GM21360 (cell line): ENCODE results near the gene CAPZA1.
"Not testable (repeated sequence)": the region's sequence is repeated elsewhere in the genome, so short reads cannot be mapped to it uniquely, and the experiment has no call there.

Experiments used
- ATAC-seq: cut with Tn5 transposase; IDR thresholded peaks from one replicate; pipeline ENCODE4 v1.9.1; 2021; ENCODE audit warnings: mild to moderate bottlenecking, moderate library complexity; ENCODE audit not compliant: unreplicated experiment

Gene CAPZA1

DNA sequence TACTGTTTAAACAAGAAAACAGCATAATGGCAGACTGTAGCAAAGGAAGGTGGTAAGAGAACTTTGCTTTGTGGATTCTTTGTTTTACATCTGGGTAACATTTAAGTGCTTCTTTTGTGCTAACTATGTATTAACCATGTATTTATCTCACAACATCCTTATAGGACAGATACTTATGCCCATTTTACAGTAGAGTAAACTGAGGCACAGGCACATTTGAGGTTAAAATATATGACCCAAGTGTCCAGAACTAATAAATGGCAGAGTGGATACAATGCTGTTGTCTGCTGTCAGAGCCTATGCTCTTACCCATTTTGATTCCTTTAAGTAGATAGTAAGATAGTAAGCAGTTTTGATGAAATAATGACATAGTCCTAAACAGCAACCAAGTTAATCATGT is 7.3 kb downstream of the CAPZA1 start:
- no peak for ATAC-seq

DNA sequence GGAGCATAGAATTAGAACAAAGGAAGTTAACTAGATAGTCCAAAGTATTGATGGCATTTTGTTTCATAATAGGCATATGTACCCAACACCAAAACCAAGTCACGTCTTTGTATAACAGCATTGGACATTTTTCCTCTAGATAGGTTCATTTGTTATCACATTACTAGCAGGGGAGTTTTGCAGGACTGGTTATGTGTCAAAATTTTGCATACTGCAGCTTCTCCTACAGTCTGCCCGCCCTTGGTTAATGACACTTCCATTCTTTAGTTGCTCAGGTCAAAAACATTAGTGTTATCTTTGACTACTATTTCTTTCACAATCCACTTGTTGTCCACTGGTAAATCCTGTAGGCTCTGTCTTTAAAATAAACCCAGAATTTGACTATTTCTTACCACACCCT is 8.9 kb downstream of the CAPZA1 start:
- ATAC-seq = no peak

DNA sequence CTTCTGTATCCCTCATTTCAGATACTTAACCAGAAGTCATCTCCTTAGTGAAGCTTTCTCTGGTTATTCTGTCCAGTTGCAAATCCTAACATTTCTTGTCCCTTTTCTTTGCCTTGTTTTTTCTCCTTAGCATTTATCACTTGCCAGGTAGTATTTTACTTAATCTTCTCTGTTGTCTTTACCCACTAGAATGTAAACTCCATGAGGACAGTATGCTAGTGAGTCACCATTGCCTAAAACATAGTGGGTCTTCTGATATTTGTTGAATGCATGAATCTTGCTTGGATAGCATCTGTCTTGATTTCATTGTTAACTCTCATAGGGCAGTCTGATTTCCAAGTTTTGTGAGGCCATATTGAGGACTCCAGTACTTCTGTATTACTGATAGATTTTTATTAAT is 9.6 kb downstream of the CAPZA1 start:
- ATAC-seq = no peak

DNA sequence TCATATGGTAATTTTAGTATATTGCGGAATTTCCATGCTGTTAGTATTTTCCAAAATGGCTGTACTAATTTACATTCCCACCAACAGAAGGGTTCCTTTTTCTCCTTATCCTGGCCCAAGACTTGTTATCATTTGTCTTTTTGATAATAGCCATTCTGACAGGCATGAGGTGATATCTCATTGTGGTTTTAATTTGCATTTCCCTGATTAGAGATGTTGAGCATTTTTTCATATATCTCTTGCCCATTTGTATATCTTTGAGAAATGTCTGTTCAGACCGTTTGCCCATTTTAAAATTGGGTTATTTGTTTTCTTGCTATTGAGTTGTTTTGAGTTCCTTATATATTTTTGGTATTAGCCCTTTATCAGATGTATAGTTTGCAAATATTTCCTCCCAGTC is 14.0 kb downstream of the CAPZA1 start:
- ATAC-seq = no peak

DNA sequence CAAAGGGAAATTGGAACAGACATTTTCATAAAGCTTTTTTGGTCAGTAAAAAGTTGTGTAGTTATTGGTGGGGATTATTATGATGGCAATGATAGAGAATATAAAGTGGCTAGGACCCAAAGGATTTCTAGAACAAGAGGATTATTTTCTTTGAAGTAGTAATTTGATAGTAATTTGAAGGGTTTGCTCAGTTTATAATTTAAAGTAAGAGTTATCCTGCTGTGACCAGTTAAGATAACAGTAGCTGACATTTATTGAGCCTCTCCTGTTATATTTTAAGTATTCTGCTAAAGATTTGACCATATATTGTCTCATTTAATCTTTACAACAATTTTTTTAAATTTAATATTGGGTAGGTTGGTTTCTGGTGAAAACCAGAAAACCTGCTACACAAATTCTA is 14.7 kb downstream of the CAPZA1 start:
- ATAC-seq = no peak

DNA sequence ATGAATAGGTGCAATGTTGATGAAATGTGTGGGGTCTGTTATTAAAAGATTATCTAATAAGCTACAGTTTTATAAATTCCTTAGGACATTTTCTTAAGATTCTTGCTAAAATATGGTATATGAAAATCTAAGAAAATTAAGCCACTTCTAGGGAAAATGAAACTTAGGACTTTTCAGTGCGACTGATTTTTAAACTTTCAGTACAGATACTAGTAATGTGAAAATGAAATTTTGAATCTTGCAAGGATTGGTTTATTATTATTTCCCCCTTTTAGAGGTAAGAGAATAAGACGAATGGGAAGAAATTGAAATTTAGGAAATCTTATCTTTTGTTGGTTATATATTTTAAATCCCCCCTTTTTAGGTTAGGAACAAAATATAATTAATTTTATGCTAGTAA is 16.4 kb downstream of the CAPZA1 start:
- ATAC-seq = no peak

DNA sequence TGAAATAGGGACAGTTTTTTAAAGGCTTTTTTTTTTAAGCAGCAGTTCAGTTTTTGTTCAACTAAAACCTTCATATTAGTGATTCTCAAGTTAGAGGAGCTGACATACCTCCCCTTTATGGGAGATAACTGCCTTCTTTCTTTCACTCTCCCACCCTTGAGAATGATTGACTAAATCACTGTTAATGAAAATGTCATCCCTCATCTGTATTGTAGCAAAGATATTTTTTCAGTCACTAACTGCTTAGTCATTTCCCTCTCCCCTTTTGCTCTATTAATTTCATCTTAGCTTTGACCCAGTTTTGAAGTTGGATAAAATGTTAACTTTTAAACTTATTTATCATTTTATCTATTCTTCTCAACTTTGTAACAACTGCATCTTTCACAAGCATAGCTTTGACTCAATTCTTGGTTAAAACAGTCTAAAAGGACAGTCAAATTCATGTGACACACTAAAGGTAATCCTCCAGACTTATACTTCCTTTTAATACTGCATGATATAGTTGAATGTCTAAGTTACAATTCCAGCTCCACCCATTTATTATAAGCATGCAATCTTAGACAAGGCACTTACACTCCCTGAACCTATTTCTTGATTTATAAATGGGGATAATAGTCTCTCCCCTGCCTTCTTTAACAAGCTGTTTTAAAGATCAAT is 17.1 kb downstream of the CAPZA1 start:
- no peak for ATAC-seq

DNA sequence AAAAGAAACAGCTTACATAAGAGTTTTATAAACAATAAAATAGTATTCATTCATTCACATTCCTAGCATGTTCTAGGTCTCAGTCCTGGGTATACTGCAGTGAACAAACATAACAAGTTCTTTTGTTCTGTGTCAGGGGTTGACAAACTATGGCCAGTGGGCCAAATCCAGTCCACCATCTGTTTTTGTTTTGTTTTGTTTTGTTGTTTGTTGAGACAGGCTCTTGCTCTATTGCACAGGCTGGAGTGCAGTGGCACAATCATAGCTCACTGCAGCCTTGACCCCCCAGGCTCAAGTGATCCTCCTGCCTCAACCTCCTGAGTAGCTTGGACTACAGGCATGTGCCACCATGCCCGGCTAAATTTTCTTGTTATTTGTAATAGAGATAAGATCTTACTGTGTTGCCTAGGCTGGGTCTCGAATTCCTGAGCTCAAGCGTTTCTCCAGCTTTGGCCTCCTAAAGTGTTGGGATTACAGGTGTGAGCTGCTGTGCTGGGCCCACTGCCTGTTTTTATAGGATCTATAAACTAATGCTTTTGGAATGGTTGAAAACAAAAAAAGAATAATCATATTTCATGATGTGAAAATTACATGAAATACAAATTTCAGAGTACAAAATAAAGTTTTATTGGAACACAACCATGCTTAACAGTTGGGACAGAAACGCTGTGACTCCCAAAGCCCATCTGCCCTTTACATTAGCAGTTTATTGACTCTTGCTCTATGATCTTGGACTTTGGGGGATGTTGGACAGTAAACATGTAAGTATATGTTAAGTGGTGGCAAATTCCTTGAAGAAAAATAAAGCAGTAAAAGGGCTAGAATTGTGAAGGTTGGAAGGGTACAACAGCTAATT is 17.9 kb downstream of the CAPZA1 start:
- no peak for ATAC-seq

DNA sequence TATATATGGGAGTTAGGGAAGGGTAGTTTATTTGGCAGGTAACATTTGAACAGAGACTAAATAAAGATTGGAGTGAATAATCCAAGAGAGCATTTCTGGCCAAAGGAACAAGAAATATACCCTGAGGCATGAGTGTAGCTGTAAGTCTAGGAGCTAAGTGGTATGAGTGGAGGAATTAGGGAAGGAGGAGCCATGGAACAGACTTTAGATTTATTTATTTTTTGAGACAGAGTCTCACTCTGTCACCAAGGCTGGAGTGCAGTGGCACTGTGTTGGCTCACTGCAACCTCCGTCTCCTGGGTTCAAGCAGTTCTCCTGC is 18.4 kb downstream of the CAPZA1 start:
- ATAC-seq = no peak

DNA sequence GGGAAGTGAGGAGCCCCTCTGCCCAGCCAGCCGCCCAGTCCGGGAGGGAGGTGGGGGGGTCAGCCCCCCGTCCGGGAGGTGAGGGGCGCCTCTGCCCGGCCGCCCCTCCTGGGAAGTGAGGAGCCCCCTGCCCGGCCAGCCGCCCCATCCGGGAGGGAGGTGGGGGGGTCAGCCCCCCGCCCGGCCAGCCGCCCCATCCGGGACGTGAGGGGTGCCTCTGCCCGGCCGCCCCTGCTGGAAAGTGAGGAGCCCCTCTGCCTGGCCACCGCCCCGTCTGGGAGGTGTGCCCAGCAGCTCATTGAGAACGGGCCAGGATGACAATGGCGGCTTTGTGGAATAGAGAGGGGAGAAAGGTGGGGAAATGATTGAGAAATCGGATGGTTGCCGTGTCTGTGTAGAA is 20.8 kb downstream of the CAPZA1 start:
- ATAC-seq = not testable (repeated sequence)

DNA sequence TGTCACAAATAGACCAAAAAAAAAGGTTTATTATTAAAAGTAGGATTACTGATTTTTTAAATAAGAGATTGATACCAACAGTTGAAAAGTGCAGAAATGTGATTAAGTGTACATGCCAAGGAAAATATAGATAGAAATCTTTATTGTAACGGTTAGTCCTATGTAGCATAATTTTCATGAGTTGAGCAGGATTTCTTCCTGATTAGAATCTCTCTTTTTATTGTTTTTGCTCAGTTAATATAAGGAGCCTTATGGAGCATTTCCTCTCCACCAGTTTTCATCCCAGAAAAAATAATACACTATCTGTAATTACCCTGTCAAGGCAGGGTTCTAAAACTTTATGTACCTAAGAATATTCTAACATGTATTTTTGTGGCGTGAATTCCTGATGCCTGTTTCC is 23.4 kb downstream of the CAPZA1 start:
- ATAC-seq = no peak

DNA sequence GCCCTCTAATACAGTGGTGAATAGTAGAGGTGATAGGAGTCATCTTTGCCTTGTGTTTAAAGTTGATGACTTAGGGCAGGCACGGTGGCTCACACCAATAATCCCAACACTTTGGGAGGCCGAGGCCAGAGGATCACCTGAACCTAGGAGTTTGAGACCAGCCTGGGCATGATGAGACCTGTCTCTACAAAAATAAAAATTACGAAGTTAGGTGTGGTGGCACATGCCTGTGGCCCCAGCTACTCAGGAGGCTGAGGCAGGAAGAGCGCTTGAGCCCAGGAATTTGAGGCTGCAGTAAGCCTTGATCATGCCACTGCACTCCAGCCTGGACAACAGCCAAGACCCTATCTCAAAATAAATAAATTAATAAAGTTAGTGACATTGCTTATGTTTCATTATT is 26.6 kb downstream of the CAPZA1 start:
- ATAC-seq = no peak

DNA sequence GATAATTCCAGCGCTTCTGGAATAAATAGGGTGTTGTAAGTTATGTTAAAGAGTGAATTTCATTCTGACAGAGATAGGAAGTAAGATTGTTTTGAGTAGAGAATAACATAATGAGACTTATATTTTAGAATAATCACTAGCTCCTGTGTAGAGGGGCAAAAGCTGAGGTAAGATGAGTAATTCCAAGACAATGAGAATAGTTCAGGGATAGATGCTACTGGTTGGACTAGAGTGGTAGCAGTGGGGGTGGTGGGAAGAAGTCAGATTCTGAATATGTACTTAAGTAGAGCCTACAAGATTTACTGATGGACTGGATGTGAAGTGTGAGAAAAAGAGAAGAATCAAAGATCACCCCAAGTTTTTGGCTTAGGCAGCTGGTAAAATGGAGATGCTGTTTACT is 31.6 kb downstream of the CAPZA1 start:
- no peak for ATAC-seq

DNA sequence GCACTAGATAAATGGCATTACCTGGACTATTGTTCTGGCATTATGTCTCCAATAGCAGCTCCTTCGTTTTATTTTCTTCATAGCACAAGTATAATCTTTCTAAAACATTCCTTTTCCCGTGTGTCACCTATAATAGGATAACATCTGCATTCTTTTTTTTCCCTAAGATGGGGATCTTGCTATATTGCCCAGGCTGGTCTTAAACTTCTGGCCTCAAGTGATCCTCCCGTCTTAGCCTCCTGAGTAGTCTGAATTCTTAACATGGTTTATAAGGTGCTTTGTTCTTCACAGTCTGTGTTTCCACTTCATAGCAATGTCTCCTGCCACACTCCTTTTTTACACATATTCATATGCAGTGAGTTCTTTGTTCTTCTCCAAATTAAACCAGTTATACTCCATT is 46.2 kb downstream of the CAPZA1 start:
- ATAC-seq = no peak

DNA sequence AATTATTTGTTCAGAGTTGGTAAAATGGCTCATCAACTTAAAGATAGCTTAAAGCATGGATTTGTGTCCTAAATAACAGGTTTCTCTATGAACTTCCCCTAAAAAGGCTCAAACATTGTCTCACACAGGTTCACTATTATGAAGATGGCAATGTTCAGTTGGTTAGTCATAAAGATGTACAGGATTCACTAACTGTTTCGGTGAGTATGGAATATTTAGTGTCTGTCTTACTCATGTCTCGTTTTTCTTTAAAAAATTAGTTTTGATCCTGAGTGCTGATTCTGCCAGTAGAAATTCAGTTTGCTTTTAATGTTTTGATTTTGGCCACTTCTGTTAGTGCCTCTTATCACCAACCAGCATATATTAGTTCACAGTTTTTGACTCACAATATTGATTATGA is 47.3 kb downstream of the CAPZA1 start:
- ATAC-seq = no peak

DNA sequence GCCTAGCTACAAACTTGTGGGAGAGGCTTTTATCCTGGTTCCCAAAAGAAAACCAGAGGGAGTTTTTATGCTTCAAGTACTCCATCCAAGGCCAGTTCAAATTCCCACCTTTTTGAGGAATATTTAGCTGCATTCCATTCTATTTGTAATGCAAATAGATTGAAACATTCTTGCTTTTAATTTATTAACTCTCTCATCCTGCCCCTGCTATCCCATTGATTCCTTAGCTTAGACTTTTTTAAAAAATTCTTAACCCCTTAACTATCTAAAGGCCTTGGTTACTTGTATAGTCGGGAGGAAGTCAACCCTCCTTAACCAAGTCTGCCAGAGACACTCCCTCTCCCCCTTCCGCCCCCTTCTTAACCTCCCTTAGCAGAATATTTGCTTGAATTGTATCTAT is 52.4 kb downstream of the CAPZA1 start:
- ATAC-seq = no peak

DNA sequence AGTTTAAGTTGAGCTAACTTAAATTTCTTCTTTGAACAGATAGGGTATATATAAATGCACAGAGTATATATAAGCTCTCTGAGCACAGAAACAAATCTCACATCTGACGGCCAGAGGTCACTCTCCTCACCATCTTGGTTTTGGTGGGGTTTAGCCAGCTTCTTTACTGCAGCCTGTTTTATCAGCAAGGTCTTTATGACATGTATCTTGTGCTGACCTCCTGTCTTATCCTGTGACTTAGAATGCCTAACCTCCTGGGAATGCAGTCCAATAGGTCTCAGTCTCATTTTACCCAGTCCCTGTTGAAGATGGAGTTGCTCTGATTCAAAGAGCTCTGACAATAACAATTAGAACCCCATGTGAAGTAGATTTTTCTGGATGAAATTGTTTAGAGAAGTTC is 53.2 kb downstream of the CAPZA1 start:
- ATAC-seq = no peak

DNA sequence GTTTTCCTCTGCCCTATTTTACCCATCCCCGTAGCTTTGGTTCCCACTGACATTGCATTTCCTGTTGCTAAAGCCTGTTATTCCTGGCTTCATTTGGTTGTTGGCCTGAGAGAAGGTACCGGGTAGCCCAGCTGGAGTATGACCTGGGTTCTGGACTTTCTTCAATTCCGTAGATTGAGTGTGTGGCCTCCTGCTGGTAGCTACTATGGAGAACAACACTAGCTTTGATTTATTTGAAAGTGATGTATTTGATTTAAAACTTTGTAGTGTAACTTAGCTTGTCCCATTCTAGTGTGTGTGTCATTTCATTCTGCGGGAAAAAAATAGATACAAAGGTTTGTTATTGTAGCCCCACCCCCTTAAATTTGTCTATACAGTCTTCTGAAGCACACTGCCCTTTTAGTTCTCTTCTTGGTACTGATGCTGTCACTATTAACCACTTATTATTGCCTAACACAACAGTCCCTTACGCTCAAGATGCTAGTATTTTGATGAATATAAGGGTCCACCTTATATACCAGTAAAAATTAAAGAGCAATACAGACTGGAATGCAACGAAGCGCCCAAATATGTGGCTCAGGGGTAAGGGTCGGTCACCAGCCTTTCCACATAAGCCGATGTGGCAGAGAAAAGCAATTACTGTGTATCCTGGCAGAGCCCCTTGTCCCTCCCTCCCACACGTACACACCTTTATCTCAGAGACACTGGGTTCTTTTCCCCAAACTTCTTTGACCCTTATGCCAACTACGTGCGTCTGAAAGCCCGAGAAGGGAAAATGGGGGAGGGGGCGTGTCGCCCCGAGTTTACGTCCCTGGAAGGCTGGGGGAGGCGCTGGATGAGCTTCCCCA is 54.2 kb downstream of the CAPZA1 start:
- ATAC-seq = no peak

DNA sequence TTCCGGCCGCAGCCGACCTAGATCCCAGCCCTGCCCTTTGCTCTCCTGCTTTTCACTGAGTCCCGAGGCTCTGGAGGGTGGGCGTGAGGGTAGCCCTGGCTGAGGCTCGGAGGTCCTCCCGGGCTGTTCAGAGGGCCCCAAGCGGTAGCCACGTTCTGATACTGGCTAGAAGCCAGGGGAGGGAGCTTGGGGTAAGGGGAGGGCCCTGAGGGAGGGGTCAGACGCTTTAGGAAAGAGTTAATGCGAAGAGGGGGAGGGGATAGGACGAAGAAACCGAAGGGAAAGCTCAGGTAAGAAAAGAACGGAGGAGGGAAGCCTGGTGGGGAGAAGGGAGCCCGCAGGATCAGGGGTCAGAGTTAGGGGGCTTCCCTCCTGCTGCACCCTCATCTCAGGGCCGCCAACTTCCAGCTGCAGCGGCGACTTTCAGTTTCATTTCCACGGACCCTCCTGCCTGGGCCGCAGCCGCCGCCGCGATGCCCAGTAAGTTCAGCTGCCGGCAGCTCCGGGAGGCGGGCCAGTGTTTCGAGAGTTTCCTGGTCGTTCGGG is 54.9 kb downstream of the CAPZA1 start, which contains the start of gene MOV10:
Gene MOV10 (plus strand): TSS at position 220 of the 546 bp plus-strand sequence. CDS start 254 bp downstream, at position 474.
- ATAC-seq = peak; percentile 47

DNA sequence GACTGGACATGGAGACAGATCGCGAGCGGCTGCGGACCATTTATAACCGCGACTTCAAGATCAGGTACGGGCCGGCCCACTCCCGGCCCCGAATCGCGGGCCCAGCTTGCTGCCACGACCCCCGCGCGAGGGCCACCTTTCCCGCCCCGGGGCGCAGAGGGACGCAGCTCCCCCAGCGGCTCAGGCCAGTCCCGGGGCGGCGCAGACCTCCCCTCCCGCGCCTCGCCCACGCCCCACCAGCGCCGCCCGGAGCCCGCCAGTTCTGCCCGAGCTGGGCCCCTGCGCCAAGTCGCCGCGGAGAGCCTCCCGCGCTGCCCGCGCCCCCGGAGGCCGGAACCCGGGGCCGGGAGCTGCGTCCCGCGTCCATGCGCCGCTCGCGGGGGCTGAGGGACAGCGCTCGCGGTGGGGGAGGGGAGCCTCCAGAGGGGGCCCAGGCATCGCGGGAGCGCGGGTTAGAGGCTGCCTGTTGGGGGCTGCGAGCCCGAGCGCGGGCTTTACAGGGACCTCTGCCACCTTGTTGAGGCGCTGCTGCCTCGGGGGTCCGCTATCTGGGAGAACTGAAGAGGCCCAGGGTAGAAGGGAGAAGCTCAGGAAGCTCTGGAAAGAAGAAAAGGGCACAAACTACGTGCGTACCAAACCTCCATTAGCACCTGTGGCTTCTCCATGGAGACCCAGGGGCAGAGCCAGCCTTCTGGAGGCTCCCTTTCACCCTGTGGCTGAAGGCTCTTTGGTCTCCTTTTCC is 55.5 kb downstream of the CAPZA1 start:
- ATAC-seq = peak; percentile 36
